Measurements from ENCODE around the gene RBFOX1. TPM values are rescaled to one million over a fixed set of nuclear protein-coding genes. Genes with fewer than 3 reads are reported as not detected.

The RBFOX1 gene
- total RNA-seq, 3 donors from 2014 or later = 4.1 to 7.7 (median 5.1) TPM

GRCh38 chr16:7303052-7303610 is 29.5 kb upstream of the RBFOX1 start:
- Histone ChIP-seq H3K36me3 (ENCODE audit: low read depth) (no peaks in the 10 kb centered on the region), H3K4me3 (no peak overlapping the region), H3K9me3 (no peaks in the 10 kb centered on the region), H3K4me1 (ENCODE audit: low read depth) (no peaks in the 10 kb centered on the region)
- intact Hi-C loops (cut with DNase I, micrococcal nuclease) = no loop called here
- no peak for DNase-seq
- TF ChIP-seq CTCF (IDR thresholded peaks at IDR 0.05) = no peak
- no peak for ATAC-seq

GRCh38 chr16:7303660-7304200 is 28.9 kb upstream of the RBFOX1 start:
- Histone ChIP-seq H3K4me1 (ENCODE audit: low read depth) (no peaks in the 10 kb centered on the region), H3K9me3 (no peaks in the 10 kb centered on the region), H3K4me3 (no peak overlapping the region), H3K36me3 (ENCODE audit: low read depth) (no peaks in the 10 kb centered on the region)
- TF ChIP-seq CTCF (IDR thresholded peaks at IDR 0.05) = no peak
- no peak for DNase-seq
- intact Hi-C loops (cut with DNase I, micrococcal nuclease) = no loop called here
- ATAC-seq = no peak

GRCh38 chr16:7304279-7304678 is 28.4 kb upstream of the RBFOX1 start:
- no peak for ATAC-seq
- no peak overlapping the region for H3K4me3 ChIP-seq
- H3K4me1 ChIP-seq (ENCODE audit: low read depth) = no peaks in the 10 kb centered on the region
- no peaks in the 10 kb centered on the region for H3K9me3 ChIP-seq
- DNase-seq = no peak
- no peaks in the 10 kb centered on the region for H3K36me3 ChIP-seq (ENCODE audit: low read depth)
- intact Hi-C loops (cut with DNase I, micrococcal nuclease) = no loop called here
- TF ChIP-seq CTCF (IDR thresholded peaks at IDR 0.05) = no peak

GRCh38 chr16:7304958-7305357 is 27.7 kb upstream of the RBFOX1 start:
- H3K9me3 ChIP-seq = no peaks in the 10 kb centered on the region
- intact Hi-C loops (cut with DNase I, micrococcal nuclease) = no loop called here
- no peak for TF ChIP-seq CTCF (IDR thresholded peaks at IDR 0.05)
- DNase-seq (no peak), ATAC-seq (no peak)
- no peaks in the 10 kb centered on the region for H3K36me3 ChIP-seq (ENCODE audit: low read depth)
- H3K4me3 ChIP-seq = no peak overlapping the region
- H3K4me1 ChIP-seq (ENCODE audit: low read depth) = no peaks in the 10 kb centered on the region

GRCh38 chr16:7313170-7313569 is 19.5 kb upstream of the RBFOX1 start:
- H3K4me3 ChIP-seq = no peak overlapping the region
- H3K36me3 ChIP-seq (ENCODE audit: low read depth) = no peaks in the 10 kb centered on the region
- no peak for TF ChIP-seq CTCF (IDR thresholded peaks at IDR 0.05)
- H3K4me1 ChIP-seq (ENCODE audit: low read depth) = no peaks in the 10 kb centered on the region
- intact Hi-C loops (cut with DNase I, micrococcal nuclease) = no loop called here
- no peak for ATAC-seq
- DNase-seq = no peak
- H3K9me3 ChIP-seq = no peaks in the 10 kb centered on the region

- H3K4me3 ChIP-seq = no peak overlapping the region
- no peak for TF ChIP-seq CTCF (IDR thresholded peaks at IDR 0.05)
- H3K36me3 ChIP-seq (ENCODE audit: low read depth) = no peaks in the 10 kb centered on the region
- no peak for ATAC-seq
- H3K9me3 ChIP-seq = no peaks in the 10 kb centered on the region
- DNase-seq = no peak
- intact Hi-C loops (cut with DNase I, micrococcal nuclease) = no loop called here
- no peaks in the 10 kb centered on the region for H3K4me1 ChIP-seq (ENCODE audit: low read depth)
These were observed 18.5 kb upstream of the RBFOX1 start for GRCh38 chr16:7314163-7314562.
